EL (cell line): Measurements from ENCODE around the gene AKAP6.

Experiments
- DNase-seq: peaks from one replicate; pipeline ENCODE4 v3.0.0-alpha.2; 2016

The AKAP6 gene

GRCh38 chr14:32413967-32414640, 85.0 kb downstream of the AKAP6 start:
- no peak for DNase-seq

GRCh38 chr14:32414808-32415255, 85.7 kb downstream of the AKAP6 start:
- DNase-seq, result peak; percentile 9

GRCh38 chr14:32417956-32418552, 89.0 kb downstream of the AKAP6 start:
- peak; percentile 73 for DNase-seq

GRCh38 chr14:32419429-32419828, 90.3 kb downstream of the AKAP6 start:
- DNase-seq, result no peak

- peak; percentile 11 for DNase-seq
These were observed 92.7 kb downstream of the AKAP6 start for GRCh38 chr14:32421781-32422180.

DNA sequence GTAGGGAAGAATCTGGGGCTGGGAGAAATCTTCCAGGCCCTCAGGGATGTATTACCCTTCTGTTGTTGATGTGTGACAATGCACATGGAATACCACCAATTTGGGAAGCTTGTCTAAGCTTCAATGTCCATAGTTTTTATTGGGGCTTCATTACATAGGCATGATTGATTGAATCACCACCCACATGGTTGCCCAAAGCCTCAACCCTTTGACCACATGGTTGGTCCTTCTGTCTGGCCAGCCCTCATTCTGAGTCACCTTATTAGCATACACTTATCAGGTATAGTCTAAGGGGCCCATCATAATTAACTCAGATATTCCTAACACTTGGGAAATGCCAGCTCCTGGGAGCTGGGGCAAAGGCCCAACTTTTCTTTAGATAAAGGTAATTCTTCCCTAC, 93.3 kb downstream of the AKAP6 start:
- no peak for DNase-seq

GRCh38 chr14:32426028-32426427, 96.9 kb downstream of the AKAP6 start:
- DNase-seq, result no peak

DNA sequence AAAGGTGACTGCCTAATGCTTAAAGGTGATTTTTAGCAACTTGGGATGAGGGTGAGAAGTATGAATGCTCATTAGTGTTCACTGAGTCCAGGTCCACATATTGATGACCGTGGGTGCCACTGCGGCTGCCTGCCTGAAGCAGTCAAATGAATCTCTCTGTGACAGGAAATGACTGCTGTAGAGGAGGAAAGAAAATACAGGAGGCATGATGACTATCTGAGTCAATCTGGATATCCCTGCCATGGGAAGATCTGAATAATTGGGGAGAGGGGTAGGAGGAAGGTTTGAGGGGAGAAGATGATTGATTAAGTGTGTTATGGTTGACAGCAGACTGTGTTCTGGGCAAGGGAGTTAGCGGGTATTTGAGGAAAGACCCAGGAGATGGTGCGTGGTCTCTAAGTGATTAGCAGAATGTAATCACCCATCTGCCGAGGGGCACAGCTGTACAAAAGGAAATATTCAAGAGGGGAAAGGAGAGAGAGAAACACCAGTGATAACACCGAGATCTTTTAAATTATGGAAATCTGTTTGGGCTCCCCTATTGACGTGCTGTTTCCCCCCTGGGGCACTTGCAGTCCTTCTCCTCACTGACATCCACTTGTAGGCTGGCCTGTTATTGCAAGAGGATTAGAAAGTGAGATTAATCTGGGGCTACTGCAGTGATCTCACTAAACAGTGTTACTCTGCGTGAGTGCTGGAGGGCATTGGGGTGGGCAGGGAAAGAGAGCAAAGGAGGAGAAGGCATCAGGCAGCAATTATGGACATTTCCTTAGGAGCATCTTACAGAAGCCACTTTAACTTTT, 97.7 kb downstream of the AKAP6 start:
- DNase-seq, result no peak

DNA sequence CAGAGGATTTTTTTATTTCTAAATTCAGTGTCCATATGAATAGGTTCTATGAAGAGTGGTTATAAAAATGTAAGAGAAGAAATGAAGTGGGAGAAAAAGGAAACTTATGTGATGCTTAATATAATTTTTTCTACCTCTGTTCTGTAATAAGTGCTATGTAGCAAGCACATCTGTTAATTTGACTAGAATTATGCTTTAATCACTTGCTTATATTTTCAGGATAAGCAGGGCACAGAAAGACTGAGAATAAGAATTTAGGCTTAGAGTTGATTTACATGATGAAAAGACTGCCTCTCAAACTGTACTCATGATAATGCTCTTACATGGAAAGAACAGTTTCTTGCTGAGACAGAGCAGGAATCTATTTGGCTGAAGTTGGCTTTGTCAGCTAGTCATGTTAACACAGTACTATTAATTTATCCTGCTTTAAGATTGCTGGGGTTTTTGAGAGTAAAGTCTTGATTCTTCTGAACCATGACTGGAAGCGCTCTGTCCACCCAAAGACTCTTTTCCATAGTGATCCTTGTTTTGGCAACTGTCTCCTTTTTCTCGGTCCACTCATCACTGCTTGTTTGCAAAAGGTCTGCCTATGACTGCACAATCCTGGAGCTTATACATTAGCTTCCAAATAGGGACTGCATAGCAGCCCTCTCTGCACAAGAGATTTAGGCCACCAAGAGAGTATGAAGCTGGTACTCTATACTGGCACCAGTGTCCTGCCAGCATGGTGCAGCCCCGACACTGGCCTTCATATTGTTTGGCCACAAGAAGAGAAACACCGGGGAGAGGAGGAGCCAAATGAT, 98.8 kb downstream of the AKAP6 start:
- DNase-seq, result no peak

DNA sequence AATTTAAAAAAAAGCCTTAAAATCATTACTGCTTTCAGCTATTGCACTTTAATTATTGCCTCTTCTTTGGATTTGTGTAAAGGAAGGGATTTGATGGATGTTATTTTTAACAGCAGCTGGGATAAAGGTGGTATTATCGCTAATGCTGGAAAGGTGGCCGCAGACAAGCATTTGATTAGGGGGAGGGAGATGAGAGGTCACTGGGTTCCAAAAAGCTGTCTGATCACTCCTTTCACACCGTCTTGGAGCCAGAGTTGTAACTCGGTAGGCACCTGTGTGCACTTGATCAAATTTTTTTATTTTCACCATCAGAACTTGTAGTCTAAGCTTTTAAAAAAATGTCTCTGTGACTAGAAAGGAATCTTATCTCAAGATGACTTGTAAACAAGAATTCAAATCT, 99.8 kb downstream of the AKAP6 start:
- DNase-seq, result no peak

GRCh38 chr14:32430326-32430725, 101.2 kb downstream of the AKAP6 start:
- DNase-seq, result peak; percentile 66

- DNase-seq, result no peak
These were observed 103.9 kb downstream of the AKAP6 start for GRCh38 chr14:32432813-32433538.

- DNase-seq, result no peak
These were observed 105.1 kb downstream of the AKAP6 start for GRCh38 chr14:32434180-32434579.

DNA sequence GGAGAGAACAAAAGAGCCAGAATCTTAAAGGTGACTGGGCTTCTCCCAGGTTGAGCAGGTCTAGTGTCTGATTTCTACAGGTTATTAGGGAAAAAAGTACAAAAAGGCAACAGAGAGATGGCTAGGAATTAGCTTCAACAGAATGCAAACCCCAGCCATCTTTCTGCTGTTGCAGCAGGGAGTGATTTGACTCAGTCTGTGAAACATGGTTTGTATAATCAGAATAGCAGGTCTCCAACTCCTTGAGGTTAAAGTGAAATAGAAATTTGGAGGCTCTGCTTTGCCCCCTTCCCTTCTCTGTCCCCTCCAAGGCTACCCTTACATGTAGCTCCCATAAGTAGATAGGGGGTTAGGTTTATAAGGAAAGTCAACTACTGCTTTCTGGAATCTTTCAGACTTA, 105.8 kb downstream of the AKAP6 start:
- no peak for DNase-seq

GRCh38 chr14:32435411-32435810, 106.3 kb downstream of the AKAP6 start:
- DNase-seq, result no peak

GRCh38 chr14:32436993-32437392, 107.9 kb downstream of the AKAP6 start:
- DNase-seq, result no peak

DNA sequence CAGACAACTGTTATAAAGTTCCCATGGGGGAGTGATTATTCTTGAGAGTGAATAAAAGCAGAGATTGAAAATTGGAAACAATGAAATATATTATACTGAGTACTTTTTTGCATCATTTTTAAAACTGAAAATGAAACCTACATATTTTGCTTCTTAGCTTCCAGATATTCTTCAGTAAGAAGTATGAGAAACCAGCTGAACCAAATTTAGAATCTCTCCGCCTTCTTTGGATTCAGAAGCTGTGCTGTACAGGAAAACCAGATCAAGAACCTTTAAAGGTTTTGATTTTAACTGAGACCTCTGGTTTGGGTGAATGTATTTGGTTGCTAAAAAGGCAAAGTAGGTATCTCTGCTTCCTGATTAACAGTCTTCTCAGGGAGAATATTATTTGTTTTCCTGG, 109.4 kb downstream of the AKAP6 start:
- no peak for DNase-seq

DNA sequence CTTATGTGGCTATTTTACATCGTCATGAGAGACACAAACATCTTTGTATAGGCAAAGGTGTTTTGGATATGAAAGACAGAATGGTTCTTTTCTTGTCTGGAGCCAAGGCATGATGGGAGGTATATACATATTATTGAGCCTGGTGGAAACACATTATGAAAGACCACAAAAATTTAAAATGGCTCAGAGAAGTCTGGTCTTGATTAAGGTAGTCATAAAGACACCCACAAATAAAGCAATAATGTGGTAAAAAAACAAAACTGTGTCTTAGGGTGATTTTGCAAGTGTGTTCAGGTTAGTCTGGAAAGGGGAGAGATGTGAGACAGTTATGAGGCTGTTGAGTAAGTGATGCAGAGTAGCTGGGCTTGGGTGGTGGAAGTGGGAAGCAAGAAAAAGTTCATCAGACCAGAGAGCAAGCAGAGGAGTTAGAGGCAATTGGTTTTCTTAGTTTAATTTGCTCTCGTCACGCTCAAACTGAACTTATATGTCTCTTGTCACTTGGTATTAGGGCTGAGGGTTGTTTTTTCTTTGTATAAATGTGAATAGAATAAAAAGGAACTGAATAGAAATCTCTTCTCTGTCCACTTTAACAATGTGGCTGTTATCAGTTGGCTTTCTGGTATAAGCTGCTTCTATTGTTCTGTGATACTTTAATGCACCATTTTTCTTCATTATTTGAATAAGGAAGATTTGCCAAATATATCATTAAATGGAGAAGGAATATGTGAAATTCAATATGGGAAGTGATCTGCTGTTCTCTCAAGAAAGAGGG, 115.0 kb downstream of the AKAP6 start:
- no peak for DNase-seq

DNA sequence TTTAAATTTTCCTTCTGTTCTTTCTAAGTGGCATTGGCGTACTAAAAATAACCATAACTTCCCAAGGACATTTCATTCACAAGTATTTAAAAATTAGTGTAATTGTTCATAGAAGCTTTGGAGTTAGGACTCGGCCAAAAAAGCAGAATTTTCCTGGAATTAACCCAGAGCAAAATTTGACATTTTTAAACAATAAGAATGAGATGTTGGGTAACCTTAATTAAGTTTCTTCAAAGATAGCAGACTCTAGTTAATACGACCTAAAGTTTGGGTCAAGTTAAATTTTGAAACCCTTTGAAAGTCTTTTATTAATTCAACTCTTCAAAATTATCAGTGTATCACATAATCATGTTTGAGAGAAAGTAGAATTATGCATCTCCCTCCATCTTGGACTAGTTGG, 118.3 kb downstream of the AKAP6 start:
- DNase-seq, result no peak

GRCh38 chr14:32449648-32450047, 120.5 kb downstream of the AKAP6 start:
- no peak for DNase-seq

DNA sequence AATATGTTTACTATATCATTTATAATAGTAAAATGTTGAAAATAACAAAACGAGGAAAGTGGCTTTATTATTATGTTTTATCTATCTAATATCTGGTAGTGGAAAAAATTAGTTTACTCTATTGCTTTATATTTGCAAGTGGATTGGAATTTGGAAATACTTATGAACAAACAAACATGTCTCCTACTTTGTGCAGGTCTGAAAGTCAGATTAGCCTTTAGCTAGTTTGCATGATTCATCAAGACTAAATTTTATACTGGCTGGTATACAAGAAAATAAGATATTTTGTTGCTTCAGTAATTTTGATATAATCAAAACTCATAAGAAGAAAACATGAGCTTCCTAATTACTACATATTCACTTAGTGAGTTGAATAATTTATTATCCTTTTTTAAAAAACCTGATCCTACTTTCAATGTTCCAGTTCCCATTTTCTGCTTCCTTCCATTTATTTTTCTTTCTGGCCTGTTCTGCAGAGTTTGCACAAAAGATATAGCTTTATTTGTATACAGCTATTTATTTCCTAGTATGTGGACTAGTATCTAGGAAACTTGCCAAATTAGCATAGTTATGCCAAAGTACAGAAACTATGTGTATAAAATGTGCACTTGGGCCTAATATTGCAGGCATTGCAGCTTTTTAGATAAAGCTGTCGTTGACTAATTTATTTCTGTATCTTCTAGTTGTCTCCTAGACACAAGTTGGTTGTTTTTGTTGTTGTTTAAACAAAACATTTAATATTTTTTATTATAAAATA, 122.0 kb downstream of the AKAP6 start:
- no peak for DNase-seq
